Measurements from ENCODE around the gene FCHO1.

- TF ChIP-seq CTCF (IDR thresholded peaks at IDR 0.05; ENCODE audit: insufficient read depth, low read length) = no peak
- TF ChIP-seq POLR2AphosphoS5 (IDR thresholded peaks at IDR 0.05; ENCODE audit: low read depth) = no peak
- TF ChIP-seq REST (IDR thresholded peaks at IDR 0.05; ENCODE audit: insufficient replicate concordance, low read depth) = no peak
Observed at GRCh38 chr19:17805427-17805826, 54.1 kb downstream of the FCHO1 start.

Measured in HL-60 (cell line).